ENCODE results near the gene ALAD. TPM values are rescaled to one million over a fixed set of nuclear protein-coding genes. Genes with fewer than 3 reads are reported as not detected.

The ALAD gene
- total and polyA plus RNA-seq, 2 of the 13 experiments (the other 11 are each of a cell fraction or from before 2014, with no cell fraction given) = 21.8 to 30.1 TPM

DNA sequence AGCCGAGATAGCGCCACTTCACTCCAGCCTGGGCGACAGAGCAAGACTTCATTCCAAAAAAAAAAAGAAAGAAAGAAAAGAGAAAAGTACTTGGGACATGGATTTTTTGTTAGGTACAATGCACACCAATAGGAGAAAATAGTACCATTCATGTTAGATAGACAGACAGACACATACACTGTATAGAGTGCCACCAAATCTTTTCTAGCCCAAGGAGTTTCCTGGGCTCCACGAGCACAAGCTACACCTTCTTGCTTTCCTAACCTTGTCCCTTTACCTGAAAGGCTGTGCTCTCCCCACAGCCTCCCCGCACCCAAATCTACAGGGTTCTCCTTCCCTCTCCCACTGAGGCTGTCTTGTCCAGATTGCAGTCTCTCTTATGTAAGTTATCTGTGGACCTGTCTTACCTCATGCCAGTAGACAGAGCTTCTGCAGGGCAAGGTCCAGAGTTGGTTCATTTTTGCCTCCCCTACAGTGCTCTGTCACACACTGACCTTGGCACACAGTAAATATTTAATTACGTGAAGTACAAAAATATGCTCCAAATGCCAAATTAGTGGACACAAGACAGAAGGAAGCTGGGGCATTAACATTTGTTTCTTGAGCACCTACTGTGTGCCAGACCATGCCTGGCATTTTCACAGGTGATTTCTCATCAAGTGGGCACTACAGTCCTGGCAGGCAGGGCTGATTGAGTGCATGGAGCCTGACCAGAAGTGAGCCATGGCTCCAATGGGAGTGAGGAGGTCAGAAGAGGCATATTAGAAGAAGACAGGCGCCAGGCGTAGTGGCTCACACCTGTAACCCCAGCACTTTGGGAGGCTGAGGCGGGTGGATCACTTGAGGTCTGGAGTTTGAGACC lies 5.9 kb downstream of the ALAD start (continued):
- TF ChIP-seq SOX13 (IDR thresholded peaks at IDR 0.05) = no peak
- peak in 1 of 2 experiments; percentile 84; a peak in 1 of 4 replicates for TF ChIP-seq SOX13 (CRISPR knock-in tag; conservative IDR thresholded peaks at IDR 0.05 in 1 of 2, IDR thresholded peaks at IDR 0.05 in 1 of 2)
- no peak for TF ChIP-seq SRSF1 (optimal IDR thresholded peaks at IDR 0.05; ENCODE audit: low read depth, low read length)
- TF ChIP-seq, protein P1, sequence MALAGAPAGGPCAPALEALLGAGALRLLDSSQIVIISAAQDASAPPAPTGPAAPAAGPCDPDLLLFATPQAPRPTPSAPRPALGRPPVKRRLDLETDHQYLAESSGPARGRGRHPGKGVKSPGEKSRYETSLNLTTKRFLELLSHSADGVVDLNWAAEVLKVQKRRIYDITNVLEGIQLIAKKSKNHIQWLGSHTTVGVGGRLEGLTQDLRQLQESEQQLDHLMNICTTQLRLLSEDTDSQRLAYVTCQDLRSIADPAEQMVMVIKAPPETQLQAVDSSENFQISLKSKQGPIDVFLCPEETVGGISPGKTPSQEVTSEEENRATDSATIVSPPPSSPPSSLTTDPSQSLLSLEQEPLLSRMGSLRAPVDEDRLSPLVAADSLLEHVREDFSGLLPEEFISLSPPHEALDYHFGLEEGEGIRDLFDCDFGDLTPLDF (CRISPR knock-in tag; IDR thresholded peaks at IDR 0.05) = 0 out of 2 replicates have a peak, but pooled peaks have one; percentile 54
- TF ChIP-seq FOXJ3 (CRISPR knock-in tag; IDR thresholded peaks at IDR 0.05; ENCODE audit: borderline replicate concordance) = peak; percentile 85; the same call in 1 of the 2 replicates
- TF ChIP-seq ZMYM4 (CRISPR knock-in tag; IDR thresholded peaks at IDR 0.05) = peak; percentile 71
- no peak for TF ChIP-seq KDM5A (IDR thresholded peaks at IDR 0.05; ENCODE audit: borderline replicate concordance, low read length)
- TF ChIP-seq, protein P2, sequence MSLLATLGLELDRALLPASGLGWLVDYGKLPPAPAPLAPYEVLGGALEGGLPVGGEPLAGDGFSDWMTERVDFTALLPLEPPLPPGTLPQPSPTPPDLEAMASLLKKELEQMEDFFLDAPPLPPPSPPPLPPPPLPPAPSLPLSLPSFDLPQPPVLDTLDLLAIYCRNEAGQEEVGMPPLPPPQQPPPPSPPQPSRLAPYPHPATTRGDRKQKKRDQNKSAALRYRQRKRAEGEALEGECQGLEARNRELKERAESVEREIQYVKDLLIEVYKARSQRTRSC (CRISPR knock-in tag; IDR thresholded peaks at IDR 0.05; ENCODE audit: low read depth) = no peak
- TF ChIP-seq, protein P3, sequence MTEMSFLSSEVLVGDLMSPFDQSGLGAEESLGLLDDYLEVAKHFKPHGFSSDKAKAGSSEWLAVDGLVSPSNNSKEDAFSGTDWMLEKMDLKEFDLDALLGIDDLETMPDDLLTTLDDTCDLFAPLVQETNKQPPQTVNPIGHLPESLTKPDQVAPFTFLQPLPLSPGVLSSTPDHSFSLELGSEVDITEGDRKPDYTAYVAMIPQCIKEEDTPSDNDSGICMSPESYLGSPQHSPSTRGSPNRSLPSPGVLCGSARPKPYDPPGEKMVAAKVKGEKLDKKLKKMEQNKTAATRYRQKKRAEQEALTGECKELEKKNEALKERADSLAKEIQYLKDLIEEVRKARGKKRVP (CRISPR knock-in tag; IDR thresholded peaks at IDR 0.05) = peak in 1 of 2 experiments; percentile 81; a peak in 2 of 4 replicates
- 0 out of 2 replicates have a peak, but pooled peaks have one; percentile 54 for TF ChIP-seq DNMT3B (CRISPR knock-in tag; conservative IDR thresholded peaks at IDR 0.05)
- TF ChIP-seq AGO1 (IDR thresholded peaks at IDR 0.05; ENCODE audit: low read depth, low read length, poor library complexity, severe bottlenecking) = no peak
- TF ChIP-seq ZKSCAN8 (CRISPR knock-in tag; IDR thresholded peaks at IDR 0.05; ENCODE audit: borderline replicate concordance) = peak; percentile 77; the same call in 1 of the 2 replicates
- peak; percentile 63; the same call in 1 of the 2 replicates for TF ChIP-seq ADNP (CRISPR knock-in tag; IDR thresholded peaks at IDR 0.05)
- TF ChIP-seq SALL1 (CRISPR knock-in tag; IDR thresholded peaks at IDR 0.05) = peak; percentile 96
- TF ChIP-seq ZNF12 (CRISPR knock-in tag; IDR thresholded peaks at IDR 0.05) = peak; percentile 52; the same call in 1 of the 2 replicates
- TF ChIP-seq DPF2 (CRISPR knock-in tag; IDR thresholded peaks at IDR 0.05; ENCODE audit: borderline replicate concordance, low read depth) = peak; percentile 82; the same call in 1 of the 2 replicates
- no peak for TF ChIP-seq CENPX (CRISPR knock-in tag; IDR thresholded peaks at IDR 0.05)
- no peak for TF ChIP-seq ZNF251 (CRISPR knock-in tag; IDR thresholded peaks at IDR 0.05)
- TF ChIP-seq, protein P4, sequence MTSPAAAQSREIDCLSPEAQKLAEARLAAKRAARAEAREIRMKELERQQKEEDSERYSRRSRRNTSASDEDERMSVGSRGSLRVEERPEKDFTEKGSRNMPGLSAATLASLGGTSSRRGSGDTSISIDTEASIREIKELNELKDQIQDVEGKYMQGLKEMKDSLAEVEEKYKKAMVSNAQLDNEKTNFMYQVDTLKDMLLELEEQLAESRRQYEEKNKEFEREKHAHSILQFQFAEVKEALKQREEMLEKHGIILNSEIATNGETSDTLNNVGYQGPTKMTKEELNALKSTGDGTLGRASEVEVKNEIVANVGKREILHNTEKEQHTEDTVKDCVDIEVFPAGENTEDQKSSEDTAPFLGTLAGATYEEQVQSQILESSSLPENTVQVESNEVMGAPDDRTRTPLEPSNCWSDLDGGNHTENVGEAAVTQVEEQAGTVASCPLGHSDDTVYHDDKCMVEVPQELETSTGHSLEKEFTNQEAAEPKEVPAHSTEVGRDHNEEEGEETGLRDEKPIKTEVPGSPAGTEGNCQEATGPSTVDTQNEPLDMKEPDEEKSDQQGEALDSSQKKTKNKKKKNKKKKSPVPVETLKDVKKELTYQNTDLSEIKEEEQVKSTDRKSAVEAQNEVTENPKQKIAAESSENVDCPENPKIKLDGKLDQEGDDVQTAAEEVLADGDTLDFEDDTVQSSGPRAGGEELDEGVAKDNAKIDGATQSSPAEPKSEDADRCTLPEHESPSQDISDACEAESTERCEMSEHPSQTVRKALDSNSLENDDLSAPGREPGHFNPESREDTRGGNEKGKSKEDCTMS (CRISPR knock-in tag; conservative IDR thresholded peaks at IDR 0.05) = no peak
- TF ChIP-seq ZC3H13 (CRISPR knock-in tag; IDR thresholded peaks at IDR 0.05) = no peak
- TF ChIP-seq KDM1A (CRISPR knock-in tag; IDR thresholded peaks at IDR 0.05) = no peak; the same call in 1 of the 2 replicates
- TF ChIP-seq ZNF768 (CRISPR knock-in tag; IDR thresholded peaks at IDR 0.05) = no peak
- peak; percentile 94 for TF ChIP-seq MIXL1 (CRISPR knock-in tag; IDR thresholded peaks at IDR 0.05)
- peak; percentile 90 for TF ChIP-seq SKI (IDR thresholded peaks at IDR 0.05; ENCODE audit: partially characterized antibody)
- TF ChIP-seq TARDBP (CRISPR knock-in tag; IDR thresholded peaks at IDR 0.05) = peak; percentile 78; the same call in 1 of the 2 replicates

Data from HepG2 (cell line).